A549 (cell line): ENCODE measurements around the gene MACF1.

Source experiments
- CBX8 ChIP-seq: fragments of 200-600 bp; sonication (generic); IDR thresholded peaks from 2 replicates; pipeline ENCODE4 v1.6.1; 2016
- MAFK ChIP-seq: fragments of 450-650 bp; IDR thresholded peaks from 2 replicates; pipeline ENCODE4 v1.6.1; 2014; ENCODE audit not compliant: partially characterized antibody
- RCOR1 ChIP-seq: fragments of 150-350 bp; IDR thresholded peaks from 2 replicates; pipeline ENCODE4 v1.6.1; 2014; ENCODE audit warnings: antibody characterized with exemption, low read length, low read depth

DNA sequence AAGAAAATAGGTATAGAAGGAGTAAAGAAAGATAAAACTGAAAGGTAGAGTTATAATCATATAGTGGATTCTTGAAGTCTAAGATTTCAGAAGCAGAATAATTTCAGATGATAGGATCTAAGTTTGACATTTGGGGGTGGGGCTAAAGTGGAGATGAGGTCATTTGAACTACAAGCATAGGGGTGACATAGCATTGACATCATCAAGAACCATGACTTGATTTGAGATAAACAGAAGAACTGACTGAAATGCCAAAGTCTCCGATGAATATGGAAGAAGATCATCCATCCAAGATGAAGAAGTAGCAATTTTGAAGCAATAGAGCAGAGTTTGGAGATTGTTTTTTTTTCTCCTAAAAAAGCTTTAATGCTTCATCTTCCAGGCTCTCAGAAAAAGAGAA lies 122.3 kb downstream of the MACF1 start:
- TF ChIP-seq MAFK (no peak), RCOR1 (no peak), CBX8 (no peak)
